Gastroesophageal sphincter (tissue), 3 donors: ENCODE results near the gene RAPGEF3.

Experiments
- POLR2A ChIP-seq, 2 donors: fragments of 450-650 bp; IDR thresholded peaks; one replicate each; pipeline ENCODE4 v1.6.1; 2017; ENCODE audit warnings: antibody characterized with exemption in 2 of 2, mild to moderate bottlenecking in 2 of 2, moderate library complexity in 1 of 2
- POLR2AphosphoS5 ChIP-seq: sonication (generic); formaldehyde crosslinking; IDR thresholded peaks from one replicate; pipeline ENCODE4 v1.6.1; 2017; ENCODE audit warnings: antibody characterized with exemption
- TF ChIP-seq, protein P1 (sequence below), 4 experiments: fragments of 200-600 bp in 2 of 4; fragments of 450-650 bp in 2 of 4; sonication (generic) in 1 of 4; IDR thresholded peaks; one replicate each; pipeline ENCODE4 v1.5.1; 2017 to 2019; ENCODE audit warnings: antibody characterized with exemption in 4 of 4, mild to moderate bottlenecking in 2 of 4, moderate library complexity in 2 of 4

DNA sequence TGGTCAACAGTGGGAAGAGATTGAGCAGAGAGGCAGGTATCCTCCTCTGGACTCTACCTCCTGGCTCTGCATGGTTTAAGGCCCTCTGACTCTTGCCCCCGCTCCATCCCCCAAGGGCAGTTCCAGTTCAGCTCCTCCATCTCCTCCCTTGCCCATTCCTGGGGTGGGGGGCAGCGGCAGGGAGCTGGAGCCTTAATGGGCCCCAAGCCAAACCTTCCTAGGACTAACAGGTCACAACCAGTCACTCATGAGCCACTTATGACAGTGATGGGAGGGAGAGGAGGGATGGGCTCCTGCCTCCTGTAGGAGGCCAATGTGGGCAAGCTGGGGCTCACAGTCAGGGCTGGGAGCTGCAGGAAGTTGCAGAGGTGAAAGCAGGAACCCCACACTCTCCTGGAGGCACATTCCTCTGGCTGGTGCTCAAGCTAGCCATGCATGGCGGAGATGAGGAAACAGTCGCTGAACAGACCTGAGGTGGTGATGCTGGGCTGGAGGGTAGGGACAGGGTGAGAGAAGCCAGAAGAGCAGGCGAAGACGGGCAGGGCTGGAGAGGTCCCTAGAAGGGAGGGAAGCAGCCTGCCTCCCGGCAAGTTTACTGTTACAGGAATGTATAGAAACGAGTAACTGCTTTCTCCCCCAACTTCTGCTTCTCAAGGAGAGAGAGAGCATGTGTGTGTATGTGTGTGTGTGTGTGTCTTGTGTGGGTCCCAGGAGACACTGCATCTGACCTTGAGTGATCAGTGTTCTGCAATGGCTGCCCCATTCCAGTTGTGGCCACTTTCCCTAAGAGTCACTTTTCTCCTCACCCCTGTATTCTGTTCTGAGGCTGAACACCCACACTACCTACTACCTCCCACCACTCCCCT, 5.0 kb upstream of the RAPGEF3 start:
- no peak for TF ChIP-seq POLR2A (IDR thresholded peaks at IDR 0.05)
- TF ChIP-seq, protein P1, sequence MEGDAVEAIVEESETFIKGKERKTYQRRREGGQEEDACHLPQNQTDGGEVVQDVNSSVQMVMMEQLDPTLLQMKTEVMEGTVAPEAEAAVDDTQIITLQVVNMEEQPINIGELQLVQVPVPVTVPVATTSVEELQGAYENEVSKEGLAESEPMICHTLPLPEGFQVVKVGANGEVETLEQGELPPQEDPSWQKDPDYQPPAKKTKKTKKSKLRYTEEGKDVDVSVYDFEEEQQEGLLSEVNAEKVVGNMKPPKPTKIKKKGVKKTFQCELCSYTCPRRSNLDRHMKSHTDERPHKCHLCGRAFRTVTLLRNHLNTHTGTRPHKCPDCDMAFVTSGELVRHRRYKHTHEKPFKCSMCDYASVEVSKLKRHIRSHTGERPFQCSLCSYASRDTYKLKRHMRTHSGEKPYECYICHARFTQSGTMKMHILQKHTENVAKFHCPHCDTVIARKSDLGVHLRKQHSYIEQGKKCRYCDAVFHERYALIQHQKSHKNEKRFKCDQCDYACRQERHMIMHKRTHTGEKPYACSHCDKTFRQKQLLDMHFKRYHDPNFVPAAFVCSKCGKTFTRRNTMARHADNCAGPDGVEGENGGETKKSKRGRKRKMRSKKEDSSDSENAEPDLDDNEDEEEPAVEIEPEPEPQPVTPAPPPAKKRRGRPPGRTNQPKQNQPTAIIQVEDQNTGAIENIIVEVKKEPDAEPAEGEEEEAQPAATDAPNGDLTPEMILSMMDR (IDR thresholded peaks at IDR 0.05), result no peak
- no peak for TF ChIP-seq POLR2AphosphoS5
